Superior temporal gyrus (tissue), 1 donor: ENCODE measurements around the gene PTPMT1.
"Not testable (repeated sequence)": the region's sequence is repeated elsewhere in the genome, so short reads cannot be mapped to it uniquely, and the experiment has no call there.

Experiments
- DNase-seq: peaks from one replicate; pipeline ENCODE4 v3.0.0-alpha.2; 2016; ENCODE audit errors: extremely low spot score

Gene PTPMT1

DNA sequence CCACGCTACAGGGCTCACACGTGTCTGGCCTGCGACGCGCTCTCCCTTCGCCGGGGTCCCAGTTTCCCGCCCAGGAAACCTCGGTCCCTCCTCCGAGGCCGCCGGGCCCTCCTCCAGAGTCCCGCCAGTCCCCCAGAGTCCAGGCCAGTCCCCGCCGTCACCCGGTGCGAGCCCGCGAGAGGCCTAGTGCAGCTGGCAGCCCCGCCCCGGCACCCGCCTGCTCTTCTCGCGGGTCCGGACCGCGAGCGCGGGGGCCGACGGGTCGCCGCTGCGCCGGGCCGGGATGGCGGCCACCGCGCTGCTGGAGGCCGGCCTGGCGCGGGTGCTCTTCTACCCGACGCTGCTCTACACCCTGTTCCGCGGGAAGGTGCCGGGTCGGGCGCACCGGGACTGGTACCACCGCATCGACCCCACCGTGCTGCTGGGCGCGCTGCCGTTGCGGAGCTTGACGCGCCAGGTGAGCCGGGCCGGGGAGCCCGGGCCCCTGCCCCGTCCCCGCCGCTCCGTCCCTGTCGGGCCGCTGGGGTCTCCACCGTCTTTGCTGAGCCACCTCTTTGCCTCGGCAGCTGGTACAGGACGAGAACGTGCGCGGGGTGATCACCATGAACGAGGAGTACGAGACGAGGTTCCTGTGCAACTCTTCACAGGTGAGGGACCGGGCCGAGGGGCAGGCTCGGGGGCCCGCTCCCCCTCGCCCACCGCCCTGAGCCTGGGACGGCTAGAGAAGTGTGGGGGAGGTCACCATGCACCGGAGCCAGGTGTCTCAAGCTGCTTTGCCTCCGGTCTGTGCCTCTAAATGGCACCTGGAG is at the start of gene PTPMT1:
TSS of gene PTPMT1 (plus strand) at position 260 of the 809 bp plus-strand sequence. CDS start at position 284, 24 bp downstream.
- DNase-seq, result no peak

DNA sequence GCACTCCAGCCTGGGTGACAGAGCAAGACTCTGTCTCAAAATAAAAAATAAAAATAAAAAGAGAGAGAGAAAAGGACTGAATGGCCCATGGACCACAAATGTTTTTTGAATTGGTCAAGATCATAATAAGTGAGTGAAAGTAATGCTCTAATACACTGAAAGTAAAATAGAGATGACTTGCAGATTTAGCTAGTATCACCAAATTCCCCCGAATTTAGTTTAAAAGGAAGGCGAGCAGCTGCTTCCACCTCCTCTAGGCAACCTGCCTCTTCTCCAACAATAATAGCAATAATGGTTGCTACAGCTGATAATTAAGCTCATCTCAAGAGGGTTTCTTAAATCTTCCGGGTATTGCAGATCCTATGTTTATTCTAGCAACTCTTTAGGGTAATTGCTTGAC is 49.2 kb upstream of the PTPMT1 start:
- no peak for DNase-seq

- no peak for DNase-seq
Measured at GRCh38 chr11:47516984-47517853, 48.2 kb upstream of the PTPMT1 start.

DNA sequence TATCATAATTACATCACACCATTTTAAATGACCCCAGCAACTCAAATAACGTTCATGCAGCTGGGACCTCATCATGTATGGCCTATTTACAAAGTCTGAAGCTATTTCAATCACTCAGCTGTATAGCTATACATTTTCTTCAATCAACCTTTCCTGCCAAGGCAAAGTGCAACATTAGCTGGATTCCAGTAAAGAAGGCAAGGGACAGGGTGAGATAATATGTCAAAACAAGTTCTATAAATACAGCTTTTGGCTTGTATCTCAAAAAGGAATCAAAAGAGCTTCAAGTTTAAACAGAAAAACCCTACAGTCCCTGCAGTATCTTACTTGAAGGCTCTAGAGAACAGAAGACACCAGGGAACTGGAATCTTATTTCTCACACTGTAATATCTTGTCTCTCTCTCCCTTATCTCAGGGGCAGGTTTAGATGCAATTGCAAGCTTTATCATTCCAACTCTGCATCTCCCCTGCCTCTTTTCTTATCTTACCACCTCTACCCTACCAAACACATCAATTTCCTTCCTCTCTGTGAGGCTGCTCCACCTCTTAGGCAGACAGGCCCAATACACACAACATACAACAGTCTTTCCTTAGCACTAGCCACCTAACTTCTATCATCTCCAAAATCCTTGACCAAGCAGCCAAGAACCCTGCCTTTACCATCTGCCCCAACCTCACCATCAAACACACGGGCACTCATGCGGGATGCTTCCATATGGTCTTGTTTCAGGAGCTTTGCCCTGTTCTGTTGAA is 47.0 kb upstream of the PTPMT1 start:
- DNase-seq, result no peak

DNA sequence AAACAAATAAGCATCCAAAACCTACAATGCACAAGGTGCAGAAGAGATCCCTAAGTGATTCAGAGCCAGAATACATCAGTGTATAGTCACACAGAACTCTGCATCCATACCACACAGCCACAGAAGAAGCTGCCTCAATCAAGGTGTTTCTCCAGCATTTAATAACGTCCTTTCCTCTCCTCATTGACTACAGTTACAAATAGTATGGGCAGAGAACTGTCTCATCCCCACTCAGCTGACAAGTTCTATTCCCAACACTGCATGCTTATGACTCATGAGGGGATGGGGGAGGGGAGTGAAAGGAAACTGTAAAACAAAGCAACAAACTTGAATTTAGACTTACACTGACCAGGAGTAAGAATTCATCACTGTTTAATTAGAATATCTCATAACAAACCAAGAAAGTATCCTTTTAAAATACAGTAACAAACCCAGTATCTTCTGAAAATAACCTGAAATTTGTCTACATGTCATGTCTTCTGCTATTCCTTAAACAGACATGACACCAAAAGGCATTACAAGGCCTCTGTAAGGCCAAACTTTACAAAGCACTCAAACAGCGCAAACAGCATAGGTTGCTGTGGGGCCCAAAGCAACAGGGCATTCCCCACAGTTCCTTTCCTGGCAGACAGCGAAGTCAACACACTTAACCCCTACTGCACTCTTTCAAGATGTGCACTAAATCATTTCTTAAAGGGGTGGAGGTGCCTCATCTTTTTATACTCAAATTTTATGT is 41.7 kb upstream of the PTPMT1 start:
- peak; percentile 59 for DNase-seq

- DNase-seq, result peak; percentile 72
Measured at GRCh38 chr11:47524291-47524874, 41.0 kb upstream of the PTPMT1 start.

- not testable (repeated sequence) for DNase-seq
Measured at GRCh38 chr11:47526032-47526431, 39.4 kb upstream of the PTPMT1 start.

DNA sequence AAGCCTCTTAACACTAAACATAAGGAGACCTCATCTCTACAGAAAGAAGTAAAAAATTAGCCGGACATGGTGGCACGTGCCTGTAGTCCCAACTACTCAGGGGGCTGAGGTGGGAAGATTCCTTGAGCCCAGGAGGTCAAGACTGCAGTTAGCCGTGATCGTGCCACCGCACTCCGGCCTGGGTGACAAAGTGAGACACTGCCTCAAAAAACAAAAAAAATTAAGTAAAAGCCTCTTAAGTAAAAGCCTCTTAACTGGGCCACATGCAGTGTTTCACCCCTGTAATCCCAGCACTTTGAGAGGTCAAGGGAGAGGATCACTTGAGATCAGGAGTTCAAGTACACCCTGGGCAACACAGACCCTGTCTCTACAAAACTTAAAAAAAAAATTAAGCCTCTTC is 38.2 kb upstream of the PTPMT1 start:
- no peak for DNase-seq

DNA sequence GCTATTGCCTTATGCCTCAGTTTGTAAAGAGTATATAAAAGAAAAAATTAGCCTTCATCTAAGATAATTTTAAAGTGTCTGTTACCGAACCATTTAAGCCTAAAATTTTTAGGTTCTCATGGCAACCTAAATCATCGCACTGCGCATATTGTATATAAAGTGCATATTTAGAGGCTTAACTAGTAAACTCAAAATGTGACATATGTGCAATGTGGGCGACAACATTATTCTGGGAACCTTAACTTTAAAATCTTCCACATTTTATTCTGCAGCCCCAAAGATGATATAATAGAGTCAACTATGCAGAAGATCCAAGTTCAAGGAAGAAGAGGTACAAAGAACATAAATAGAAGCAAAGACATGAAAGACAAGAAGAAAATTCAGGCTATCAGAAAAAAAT is 35.4 kb upstream of the PTPMT1 start:
- DNase-seq, result peak; percentile 71

DNA sequence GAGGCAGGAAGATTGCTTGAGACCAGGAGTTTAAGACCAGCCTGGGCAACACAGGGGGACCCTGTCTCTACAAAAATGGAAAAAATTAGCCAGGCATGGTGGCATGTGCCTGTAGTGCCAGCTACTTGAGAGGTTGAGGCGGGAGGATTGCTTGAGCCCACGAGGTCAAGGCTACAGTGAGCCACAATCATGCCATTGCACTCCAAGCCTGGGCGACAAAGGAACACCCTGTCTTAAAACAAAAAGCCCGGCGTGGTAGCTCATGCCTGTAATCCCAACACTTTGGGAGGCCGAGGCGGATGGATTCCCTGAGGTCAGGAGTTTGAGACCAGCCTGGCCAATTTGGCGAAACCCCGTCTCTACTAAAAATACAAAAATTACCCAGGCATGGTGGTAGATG is 34.7 kb upstream of the PTPMT1 start:
- DNase-seq, result not testable (repeated sequence)

DNA sequence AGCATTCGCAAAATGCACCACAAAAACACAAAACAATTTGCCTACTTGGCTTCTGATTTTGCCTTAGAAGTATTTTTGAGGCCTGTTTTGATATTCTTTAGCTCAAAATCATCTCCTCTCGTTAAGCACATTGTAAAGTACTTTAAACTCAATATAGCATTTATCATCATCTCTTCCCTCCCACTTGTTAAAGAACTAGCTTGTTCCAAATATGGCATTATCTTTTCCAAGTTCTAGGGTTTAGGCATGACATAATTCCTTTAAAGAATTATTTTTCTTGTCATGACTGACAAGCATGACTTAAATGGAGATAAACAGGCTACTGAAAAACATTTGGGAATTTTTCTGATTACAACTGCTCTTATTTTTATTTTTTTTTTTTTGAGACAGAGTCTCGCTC is 33.7 kb upstream of the PTPMT1 start:
- DNase-seq, result peak; percentile 42

DNA sequence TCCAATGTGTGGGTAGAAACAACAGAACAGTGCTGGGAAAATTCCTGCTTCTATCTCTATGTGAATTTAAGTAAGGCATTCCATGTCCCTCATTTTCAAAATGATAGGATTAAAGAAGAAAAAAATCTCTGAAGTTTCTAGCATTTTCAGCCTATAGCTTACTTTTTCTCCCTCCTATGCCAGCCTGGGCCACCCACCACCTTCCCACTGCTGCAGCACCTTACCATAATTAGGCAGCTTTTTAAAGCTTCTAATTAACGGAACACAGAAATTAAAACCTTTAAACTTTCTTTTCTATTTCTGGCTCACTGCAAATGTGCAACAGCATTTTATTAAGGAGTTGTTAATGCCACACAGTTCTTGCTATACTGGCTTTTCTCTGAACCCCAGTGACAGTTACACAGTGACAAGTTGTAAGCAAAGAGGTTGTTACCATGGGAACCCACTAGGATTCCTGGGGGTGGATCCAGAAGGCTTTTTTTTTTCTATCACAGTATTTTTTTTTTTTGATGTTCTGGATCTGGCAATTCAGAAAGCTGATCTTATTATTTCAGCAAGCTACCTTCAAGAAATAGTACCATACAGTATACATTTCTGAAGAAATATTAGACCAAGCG is 32.7 kb upstream of the PTPMT1 start:
- peak; percentile 60 for DNase-seq

- no peak for DNase-seq
Measured at GRCh38 chr11:47533690-47534151, 31.7 kb upstream of the PTPMT1 start.

DNA sequence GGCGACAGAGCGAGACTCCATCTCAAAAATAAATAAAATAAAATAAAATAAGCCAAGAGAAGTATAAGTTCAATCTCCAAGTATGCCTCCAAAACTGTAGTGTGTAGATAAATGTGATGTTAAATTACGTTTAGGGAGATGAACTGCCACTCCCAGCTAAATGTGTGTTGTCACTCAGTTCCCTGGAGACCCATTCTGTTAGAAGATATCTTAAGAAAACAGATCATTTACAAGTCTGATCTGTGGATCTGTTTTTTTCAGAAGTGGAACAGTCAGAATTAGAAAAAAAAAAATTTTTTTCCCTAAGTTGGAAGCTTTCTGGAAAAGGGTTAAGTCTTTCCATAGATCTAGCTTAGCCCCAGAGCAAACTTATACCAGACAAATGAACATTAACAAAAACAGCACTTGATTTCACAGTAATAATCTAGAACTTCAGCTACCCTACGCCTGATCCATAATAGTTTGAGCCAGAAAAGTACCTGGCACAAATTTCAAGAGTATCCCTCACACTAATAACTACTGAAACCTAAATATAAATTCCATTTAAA is 30.6 kb upstream of the PTPMT1 start:
- DNase-seq, result no peak

GRCh38 chr11:47536915-47537314 is 28.5 kb upstream of the PTPMT1 start:
- DNase-seq, result peak; percentile 10

DNA sequence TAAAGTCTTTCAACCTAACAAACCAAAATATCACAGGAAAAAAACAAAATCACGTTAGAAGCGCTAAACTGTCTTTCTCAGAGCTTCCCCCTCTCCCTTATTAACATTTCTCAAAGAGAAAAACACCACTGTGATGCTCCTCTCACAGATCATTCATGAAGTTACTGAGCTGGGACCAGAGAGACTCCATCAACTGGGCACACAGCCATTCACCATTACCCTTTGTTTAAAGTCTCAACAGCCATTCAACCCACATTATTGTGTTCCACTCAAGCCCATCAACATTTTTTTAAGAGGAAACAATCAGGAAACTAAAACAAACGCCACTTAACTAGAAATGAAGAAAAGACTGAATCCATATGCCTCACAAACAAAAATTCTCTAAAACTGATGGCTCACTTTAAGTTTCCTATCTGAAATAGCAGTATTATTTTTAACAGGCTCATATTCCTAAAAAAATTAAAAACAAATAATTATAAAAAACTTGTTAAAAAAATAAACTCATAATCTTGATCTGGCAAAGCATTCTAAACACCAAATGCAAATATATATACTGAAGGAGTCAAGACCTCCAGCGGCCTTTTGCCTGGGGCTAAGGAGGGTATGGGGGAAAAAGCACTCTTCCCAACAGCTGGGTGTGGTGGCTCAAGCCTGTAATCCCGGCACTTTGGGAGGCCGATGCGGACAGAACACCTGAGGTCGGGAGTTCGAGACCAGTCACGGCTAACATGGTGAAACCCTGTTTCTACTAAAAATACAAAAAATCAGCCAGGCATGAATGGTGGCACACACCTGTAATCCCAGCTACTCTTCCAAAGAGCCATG is 26.4 kb upstream of the PTPMT1 start:
- DNase-seq, result peak; percentile 75

GRCh38 chr11:47539681-47540039 is 25.7 kb upstream of the PTPMT1 start:
- DNase-seq, result no peak

DNA sequence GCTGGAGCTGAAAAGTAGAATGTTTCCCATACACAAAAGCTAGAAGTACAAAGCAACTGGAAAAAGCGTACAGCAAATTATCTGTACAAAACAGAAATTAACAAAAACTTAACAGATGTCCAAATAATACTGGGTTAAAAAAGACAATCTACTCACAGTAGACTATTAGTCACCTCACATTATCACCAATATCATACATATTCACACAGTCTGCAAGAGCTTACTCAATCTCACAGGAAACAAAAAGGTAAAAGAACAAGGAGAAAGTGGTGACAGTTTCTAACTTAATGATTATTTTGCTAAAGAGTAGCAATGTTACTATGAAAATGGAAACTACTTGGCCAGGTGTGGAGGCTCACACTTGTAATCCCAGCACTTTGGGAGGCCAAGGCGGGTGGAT is 24.3 kb upstream of the PTPMT1 start:
- DNase-seq, result no peak

DNA sequence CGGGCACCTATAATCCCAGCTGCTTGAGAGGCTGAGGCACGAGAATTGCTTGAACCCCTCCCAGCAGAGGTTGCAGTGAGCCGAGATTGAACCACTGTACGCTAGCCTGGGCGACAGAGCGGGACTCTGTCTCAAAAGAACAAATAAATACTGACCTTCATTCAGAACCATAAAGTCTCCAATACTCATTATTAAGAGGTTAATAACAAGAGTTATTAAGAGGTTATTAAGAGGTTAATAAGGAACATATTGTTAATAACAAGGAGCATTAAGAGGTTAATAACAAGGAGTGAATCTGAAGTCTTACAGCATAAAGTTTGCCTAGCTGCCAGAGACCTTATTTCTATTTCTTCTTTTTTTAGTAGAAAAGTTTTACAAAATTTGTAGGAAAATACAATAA is 20.1 kb upstream of the PTPMT1 start:
- DNase-seq, result no peak
